Neutrophil (primary cell): ENCODE data around the gene ARL3.

ENCODE experiments used
- H3K27ac ChIP-seq: fragments of 200-600 bp; sonication (generic); 2 replicates; pipeline ENCODE4 v1.5.1; 2016; ENCODE audit warnings: mild to moderate bottlenecking, moderate library complexity
- H3K27me3 ChIP-seq: fragments of 200-600 bp; sonication (generic); 2 replicates; pipeline ENCODE4 v1.6.0; 2016; ENCODE audit warnings: mild to moderate bottlenecking
- H3K36me3 ChIP-seq: fragments of 200-600 bp; sonication (generic); 2 replicates; pipeline ENCODE4 v1.5.1; 2017
- H3K4me1 ChIP-seq, 2 experiments: fragments of 200-600 bp in 1 of 2; sonication (generic) in 1 of 2; 1 replicate in 1 of 2; 2 replicates in 1 of 2; pipeline versions ENCODE4 v1.5.1 to v1.6.1; 2013 to 2016; ENCODE audit warnings: low read depth in 1 of 2, low read length in 1 of 2, mild to moderate bottlenecking in 1 of 2, moderate library complexity in 1 of 2; ENCODE audit not compliant: control insufficient read depth in 1 of 2, insufficient read depth in 1 of 2
- H3K4me3 ChIP-seq, 2 experiments: fragments of 200-600 bp in 1 of 2; sonication (generic) in 1 of 2; 1 replicate in 1 of 2; 2 replicates in 1 of 2; pipeline ENCODE4 v1.5.1; 2013 to 2016; ENCODE audit warnings: low read depth in 1 of 2, low read length in 1 of 2, mild to moderate bottlenecking in 1 of 2, moderate library complexity in 1 of 2
- H3K9me3 ChIP-seq: fragments of 200-600 bp; sonication (generic); 2 replicates; pipeline ENCODE4 v1.5.1; 2016
- TF ChIP-seq, protein P1 (sequence below): fragments of 200-600 bp; sonication (generic); IDR thresholded peaks from 2 replicates; pipeline ENCODE4 v1.5.1; 2016; ENCODE audit warnings: antibody characterized with exemption

ARL3 gene

DNA sequence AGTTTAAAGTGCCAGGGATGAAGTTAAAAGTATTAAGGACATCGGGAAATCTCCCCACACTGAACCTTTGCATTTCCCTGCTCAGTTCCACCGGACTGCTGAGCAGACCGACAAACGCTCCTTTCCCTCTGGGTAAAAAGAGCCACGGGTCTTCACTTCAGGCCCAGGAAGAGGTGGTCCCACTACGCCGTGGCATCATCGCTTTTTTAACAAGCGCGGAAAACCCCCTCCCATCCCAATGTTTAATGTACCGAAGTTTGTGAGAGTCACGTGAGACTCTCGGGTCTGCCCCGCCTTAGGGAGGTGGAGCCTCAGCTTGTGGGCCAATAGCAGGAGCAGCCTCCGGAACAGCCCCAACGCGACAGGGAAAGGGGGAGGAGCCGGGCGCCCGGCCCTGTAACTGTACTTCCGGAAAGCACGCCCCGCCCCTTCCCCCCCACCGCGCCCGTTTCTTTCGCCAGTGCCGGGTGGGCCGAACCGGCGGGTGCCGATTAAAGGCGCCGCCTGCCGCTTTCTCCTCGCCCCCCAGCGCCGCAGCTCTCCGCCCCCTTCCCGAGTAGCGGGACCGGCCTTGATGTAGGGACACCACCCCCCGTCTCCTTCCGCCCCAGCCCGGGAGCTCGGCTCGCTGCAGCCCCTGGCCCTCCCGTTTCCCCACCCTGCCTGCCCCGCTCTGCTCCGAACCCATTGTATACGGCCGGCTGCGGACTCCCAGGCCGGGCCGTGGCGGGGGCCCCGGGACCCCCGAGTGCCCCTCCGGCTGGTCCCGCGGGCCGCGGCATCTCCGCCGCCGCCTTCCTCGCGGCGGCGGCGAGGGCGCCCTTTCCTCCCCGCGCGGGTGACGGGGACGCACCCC is 72.1 kb downstream of the ARL3 start:
- no peaks in the 10 kb centered on the region for H3K9me3 ChIP-seq
- no peaks in the 10 kb centered on the region for H3K27me3 ChIP-seq
- peak overlapping the region; percentile 77 to 93 for H3K4me3 ChIP-seq
- H3K4me1 ChIP-seq = peaks cover 20 to 24% of the 10 kb centered on the region in 2 experiments
- peak overlapping the region; percentile 100 for H3K27ac ChIP-seq
- TF ChIP-seq, protein P1, sequence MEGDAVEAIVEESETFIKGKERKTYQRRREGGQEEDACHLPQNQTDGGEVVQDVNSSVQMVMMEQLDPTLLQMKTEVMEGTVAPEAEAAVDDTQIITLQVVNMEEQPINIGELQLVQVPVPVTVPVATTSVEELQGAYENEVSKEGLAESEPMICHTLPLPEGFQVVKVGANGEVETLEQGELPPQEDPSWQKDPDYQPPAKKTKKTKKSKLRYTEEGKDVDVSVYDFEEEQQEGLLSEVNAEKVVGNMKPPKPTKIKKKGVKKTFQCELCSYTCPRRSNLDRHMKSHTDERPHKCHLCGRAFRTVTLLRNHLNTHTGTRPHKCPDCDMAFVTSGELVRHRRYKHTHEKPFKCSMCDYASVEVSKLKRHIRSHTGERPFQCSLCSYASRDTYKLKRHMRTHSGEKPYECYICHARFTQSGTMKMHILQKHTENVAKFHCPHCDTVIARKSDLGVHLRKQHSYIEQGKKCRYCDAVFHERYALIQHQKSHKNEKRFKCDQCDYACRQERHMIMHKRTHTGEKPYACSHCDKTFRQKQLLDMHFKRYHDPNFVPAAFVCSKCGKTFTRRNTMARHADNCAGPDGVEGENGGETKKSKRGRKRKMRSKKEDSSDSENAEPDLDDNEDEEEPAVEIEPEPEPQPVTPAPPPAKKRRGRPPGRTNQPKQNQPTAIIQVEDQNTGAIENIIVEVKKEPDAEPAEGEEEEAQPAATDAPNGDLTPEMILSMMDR = peak; percentile 35
- H3K36me3 ChIP-seq = no peaks in the 10 kb centered on the region

DNA sequence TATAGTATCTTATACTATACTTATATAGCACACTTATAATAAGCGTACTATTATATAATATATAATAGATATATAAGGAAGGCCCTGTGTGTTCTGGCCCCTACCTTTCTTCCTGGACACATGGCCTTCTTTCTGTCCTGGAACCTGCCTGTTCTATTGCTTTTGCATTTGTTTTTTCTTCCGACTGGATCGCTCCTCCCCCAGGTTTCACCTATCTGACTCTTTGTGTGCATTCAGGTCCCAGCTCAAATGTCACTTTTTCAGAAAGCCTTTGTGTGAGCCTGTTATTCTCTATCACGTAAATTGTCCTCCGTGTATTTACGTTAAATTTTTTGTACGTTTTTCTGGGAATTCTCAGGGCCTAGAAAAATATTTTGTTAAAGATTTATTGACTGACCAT is 72.8 kb downstream of the ARL3 start:
- Histone ChIP-seq H3K27ac (peak overlapping the region; percentile 100), H3K9me3 (no peaks in the 10 kb centered on the region), H3K4me1 (peaks cover 15 to 22% of the 10 kb centered on the region in 2 experiments), H3K36me3 (no peaks in the 10 kb centered on the region), H3K4me3 (peak overlapping the region; percentile 77 to 93), H3K27me3 (no peaks in the 10 kb centered on the region)
- TF ChIP-seq, protein P1 = no peak

DNA sequence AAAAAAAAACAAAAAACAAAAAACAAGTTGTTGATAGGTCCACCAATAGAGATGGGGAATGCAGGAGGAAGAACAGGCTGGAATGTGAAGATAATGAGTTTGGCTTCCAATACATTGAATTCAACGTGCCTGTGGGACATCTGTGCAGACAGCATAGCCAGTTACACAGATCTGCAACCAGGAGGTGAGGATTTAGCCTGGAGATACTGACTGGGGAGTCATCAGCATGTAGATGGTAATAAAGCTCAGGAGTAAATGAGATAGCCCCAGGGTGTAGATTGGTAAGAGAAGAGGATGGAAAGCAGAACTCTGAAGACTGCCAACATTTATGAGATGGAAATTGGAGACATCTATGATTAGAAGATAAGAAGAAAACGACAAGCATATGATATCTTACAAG is 74.7 kb downstream of the ARL3 start:
- no peak overlapping the region for H3K27ac ChIP-seq
- no peaks in the 10 kb centered on the region for H3K27me3 ChIP-seq
- no peak overlapping the region for H3K4me3 ChIP-seq
- peaks cover 23 to 32% of the 10 kb centered on the region in 2 experiments for H3K4me1 ChIP-seq
- no peaks in the 10 kb centered on the region for H3K9me3 ChIP-seq
- TF ChIP-seq, protein P1 = no peak
- no peaks in the 10 kb centered on the region for H3K36me3 ChIP-seq

DNA sequence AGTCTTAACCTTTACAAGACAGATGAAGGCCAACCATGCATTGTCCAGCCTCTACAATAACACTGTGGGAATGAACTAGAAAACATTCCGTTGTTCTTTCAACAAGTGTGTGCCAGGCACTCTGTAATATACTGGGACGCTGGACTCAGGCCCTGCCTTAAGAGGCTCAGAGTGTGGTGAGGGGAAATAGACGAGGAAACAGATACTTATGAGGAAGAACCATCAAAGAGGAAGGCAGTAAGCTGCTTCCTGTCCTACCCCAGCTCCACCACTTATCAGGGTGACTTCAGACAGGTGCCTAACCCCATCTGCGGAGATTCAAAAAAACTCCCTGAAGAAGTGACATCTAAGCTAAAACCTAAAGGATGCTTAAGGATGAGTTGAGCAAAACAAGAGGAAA is 78.8 kb downstream of the ARL3 start:
- H3K27ac ChIP-seq = peak overlapping the region; percentile 89
- peaks cover 1% of the 10 kb centered on the region for H3K36me3 ChIP-seq
- peak overlapping the region; percentile 6 to 31 for H3K4me3 ChIP-seq
- no peaks in the 10 kb centered on the region for H3K27me3 ChIP-seq
- TF ChIP-seq, protein P1 = no peak
- H3K4me1 ChIP-seq = peaks cover 46 to 47% of the 10 kb centered on the region in 2 experiments
- H3K9me3 ChIP-seq = no peaks in the 10 kb centered on the region

DNA sequence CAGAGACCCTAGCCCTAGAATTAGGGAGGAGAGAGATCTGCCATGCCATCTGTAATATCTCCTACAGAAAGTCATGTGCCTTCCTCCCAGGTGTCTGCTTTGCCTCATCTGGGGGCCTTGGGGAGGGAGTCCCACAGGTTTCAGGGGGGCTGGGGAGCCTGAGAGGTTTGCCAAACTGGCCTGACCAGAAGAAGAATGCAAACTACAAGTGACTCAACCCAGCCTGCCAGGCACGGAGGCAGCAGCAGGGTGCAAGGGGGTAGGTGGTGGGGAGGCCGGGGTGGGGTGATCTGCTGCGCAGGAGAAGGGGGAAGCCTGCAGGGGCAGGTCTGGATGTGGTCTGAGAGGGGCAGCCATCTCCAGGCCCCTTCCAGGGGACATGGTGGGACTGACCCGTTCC is 79.5 kb downstream of the ARL3 start:
- Histone ChIP-seq H3K4me3 (peak overlapping the region in 1 of 2 experiments; percentile 31), H3K4me1 (peaks cover 46 to 47% of the 10 kb centered on the region in 2 experiments), H3K9me3 (no peaks in the 10 kb centered on the region), H3K36me3 (peaks cover 7% of the 10 kb centered on the region), H3K27me3 (no peaks in the 10 kb centered on the region), H3K27ac (peak overlapping the region; percentile 89)
- TF ChIP-seq, protein P1 = no peak
